ENCODE data around the gene CUEDC2.

CUEDC2 gene

GRCh38 chr10:102395400-102396316 lies 36.7 kb downstream of the CUEDC2 start, which contains the start of gene NFKB2:
TSS of gene NFKB2 (plus strand) at chr10:102395705. CDS start at chr10:102395960, 255 bp downstream.
- DNase-seq (ENCODE audit: low spot score), result peak; percentile 93
- TF ChIP-seq CTCF (IDR thresholded peaks at IDR 0.05), result no peak
- H3K4me3 ChIP-seq, result peak within 1 kb of the TSS; percentile 90
- peak within 1 kb of the TSS; percentile 97 to 98 for H3K27ac ChIP-seq

- DNase-seq (ENCODE audit: low spot score), result no peak
- peak overlapping the region; percentile 97 to 98 for H3K27ac ChIP-seq
- no peak for TF ChIP-seq CTCF (IDR thresholded peaks at IDR 0.05)
- H3K4me3 ChIP-seq, result peak overlapping the region; percentile 90
Measured at GRCh38 chr10:102394801-102395399, 37.5 kb downstream of the CUEDC2 start.

DNA sequence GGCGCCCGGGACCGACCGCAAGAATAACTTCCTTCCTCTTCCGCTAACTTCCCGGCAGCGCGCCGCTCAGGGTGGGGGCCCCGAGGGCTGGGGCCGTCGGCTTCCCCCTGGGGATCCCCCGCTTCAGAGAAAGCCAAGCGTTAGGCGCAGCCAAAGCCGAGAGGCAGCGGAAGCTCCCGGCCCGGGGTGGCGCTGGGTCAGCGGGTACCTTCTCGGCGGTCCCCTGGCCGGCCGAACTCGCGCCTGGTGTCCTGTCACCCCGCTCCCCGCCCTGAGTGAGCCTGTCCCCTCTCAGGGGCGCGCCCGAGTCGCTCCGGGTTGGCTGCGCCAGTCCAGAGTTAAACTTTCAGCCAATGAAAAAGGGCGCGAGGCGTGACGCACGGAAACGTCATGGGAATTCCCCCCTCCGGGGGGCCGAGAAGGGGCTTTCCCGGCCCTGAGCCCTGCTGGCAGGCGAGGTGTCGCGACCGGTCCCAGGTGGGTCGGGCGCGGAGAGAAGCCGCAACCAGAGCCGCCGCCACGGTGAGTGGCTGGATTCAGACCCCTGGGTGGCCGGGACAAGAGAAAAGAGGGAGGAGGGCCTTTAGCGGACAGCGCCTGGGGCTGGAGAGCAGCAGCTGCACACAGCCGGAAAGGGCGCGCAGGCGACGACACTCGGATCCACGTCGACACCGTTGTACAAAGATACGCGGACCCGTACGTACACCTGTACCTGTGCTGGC lies 38.1 kb downstream of the CUEDC2 start:
- DNase-seq (ENCODE audit: low spot score), result peak; percentile 96
- TF ChIP-seq CTCF (IDR thresholded peaks at IDR 0.05), result peak; percentile 36
- Histone ChIP-seq H3K27ac (peak overlapping the region; percentile 97 to 98), H3K4me3 (peak overlapping the region; percentile 90)

- peak; percentile 90 for TF ChIP-seq CTCF (IDR thresholded peaks at IDR 0.05)
- no peak for DNase-seq (ENCODE audit: low spot score)
Measured at GRCh38 chr10:102393411-102394078, 38.8 kb downstream of the CUEDC2 start.

DNA sequence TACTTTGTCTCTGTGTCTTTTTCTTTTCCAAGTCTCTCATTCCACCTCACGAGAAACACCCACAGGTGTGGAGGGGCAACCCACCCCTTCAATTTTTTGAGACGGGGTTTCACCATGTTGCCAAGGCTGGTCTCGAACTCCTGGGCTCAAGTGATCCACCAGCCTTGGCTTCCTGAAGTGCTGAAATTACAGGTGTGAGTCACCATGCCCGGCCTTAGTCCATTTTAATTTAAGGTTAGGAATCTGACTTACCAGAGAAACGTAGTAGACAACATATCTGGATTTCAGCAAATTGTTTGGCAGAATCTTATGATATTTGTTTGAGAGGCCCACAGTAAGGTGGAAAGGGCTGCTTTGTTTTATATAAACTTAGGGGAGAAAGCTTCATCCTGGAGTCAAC lies 40.1 kb downstream of the CUEDC2 start:
- TF ChIP-seq CTCF (IDR thresholded peaks at IDR 0.05), result no peak
- Histone ChIP-seq H3K27ac (no peak overlapping the region), H3K4me3 (no peak overlapping the region)
- DNase-seq (ENCODE audit: low spot score), result no peak

More at GRCh38 chr10:102393411-102394078, 38.8 kb downstream of the CUEDC2 start:
- H3K4me3 ChIP-seq, result peak overlapping the region; percentile 90
- peak overlapping the region; percentile 97 to 98 for H3K27ac ChIP-seq

GRCh38 chr10:102389894-102390293 lies 42.5 kb downstream of the CUEDC2 start:
- H3K4me3 ChIP-seq, result no peak overlapping the region
- H3K27ac ChIP-seq, result no peak overlapping the region
- TF ChIP-seq CTCF (IDR thresholded peaks at IDR 0.05), result no peak
- DNase-seq (ENCODE audit: low spot score), result no peak

Measured in coronary artery (tissue), 2 donors.